IMR-90 (cell line): Measurements from ENCODE around the gene STX2.

Experiments used
- CTCF ChIP-seq: conservative IDR thresholded peaks from 2 replicates; pipeline ENCODE4 v1.5.1; 2012; ENCODE audit warnings: mild to moderate bottlenecking, low read depth, low read length, improper control_type of control experiment
- FOS ChIP-seq: fragments of 150-350 bp; IDR thresholded peaks from 2 replicates; pipeline ENCODE4 v1.6.1; 2016; ENCODE audit warnings: low read depth, low read length
- MAFK ChIP-seq: IDR thresholded peaks from 2 replicates; pipeline ENCODE4 v1.6.1; 2012; ENCODE audit warnings: low read depth, low read length, improper control_type of control experiment
- MXI1 ChIP-seq: IDR thresholded peaks from 2 replicates; pipeline ENCODE4 v1.6.1; 2012; ENCODE audit warnings: low read depth, mild to moderate bottlenecking, low read length, moderate library complexity, borderline replicate concordance
- NFE2L2 ChIP-seq: fragments of 150-350 bp; IDR thresholded peaks from 2 replicates; pipeline ENCODE4 v1.6.1; 2016; ENCODE audit warnings: low read depth, mild to moderate bottlenecking, low read length
- POLR2A ChIP-seq: IDR thresholded peaks from 2 replicates; pipeline ENCODE4 v1.6.1; 2012; ENCODE audit warnings: mild to moderate bottlenecking, low read depth, low read length
- RAD21 ChIP-seq: IDR thresholded peaks from 2 replicates; pipeline ENCODE4 v1.6.1; 2012; ENCODE audit warnings: low read length, improper control_type of control experiment
- SMC3 ChIP-seq: fragments of 150-350 bp; IDR thresholded peaks from 2 replicates; pipeline ENCODE4 v1.6.1; 2016; ENCODE audit warnings: low read depth, mild to moderate bottlenecking, antibody characterized with exemption, low read length, moderate library complexity
- USF2 ChIP-seq: fragments of 150-350 bp; IDR thresholded peaks from 2 replicates; pipeline ENCODE4 v1.6.1; 2017; ENCODE audit warnings: mild to moderate bottlenecking, antibody characterized with exemption, low read length, low read depth

GRCh38 chr12:130873825-130874224 lies 34.8 kb upstream of the STX2 start:
- TF ChIP-seq CTCF (no peak), SMC3 (no peak), POLR2A (no peak), USF2 (no peak), MAFK (no peak), MXI1 (no peak), RAD21 (no peak), FOS (no peak), NFE2L2 (no peak)
